ENCODE measurements around the gene TGFBR1.

DNA sequence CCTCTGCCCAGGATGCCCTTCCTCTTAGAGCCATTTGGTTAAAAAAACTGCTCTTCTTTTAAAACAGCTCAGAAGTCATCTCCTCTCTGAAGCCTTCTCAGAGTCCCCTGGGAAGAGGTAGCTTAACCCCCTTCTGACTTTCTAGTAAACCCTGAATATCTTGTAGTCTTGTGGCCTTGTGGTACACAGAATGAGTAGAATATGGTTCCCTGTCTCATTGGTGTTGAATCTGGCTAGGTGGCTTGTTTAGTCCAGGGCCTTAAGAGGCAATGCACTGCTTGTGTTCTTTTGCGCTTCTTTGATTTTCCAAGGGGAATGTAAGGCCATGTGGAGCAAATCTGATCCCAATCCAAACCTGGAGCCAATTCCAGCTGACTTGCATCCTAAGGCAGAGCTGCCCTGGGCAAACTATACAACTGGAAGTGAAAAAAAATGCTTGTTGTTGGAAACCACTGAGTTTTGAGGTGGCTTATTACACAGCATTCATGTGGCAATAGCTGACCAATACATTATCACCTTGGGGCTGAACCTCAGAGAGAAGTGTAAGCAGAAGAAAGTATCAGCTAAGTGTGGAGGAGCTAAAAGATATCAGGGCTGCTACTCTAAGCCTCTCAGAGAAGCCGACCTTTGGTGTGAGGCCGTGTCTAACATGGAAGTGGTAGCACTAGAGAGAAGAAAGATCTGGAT lies 85.8 kb downstream of the TGFBR1 start:
- TF ChIP-seq, protein P1, sequence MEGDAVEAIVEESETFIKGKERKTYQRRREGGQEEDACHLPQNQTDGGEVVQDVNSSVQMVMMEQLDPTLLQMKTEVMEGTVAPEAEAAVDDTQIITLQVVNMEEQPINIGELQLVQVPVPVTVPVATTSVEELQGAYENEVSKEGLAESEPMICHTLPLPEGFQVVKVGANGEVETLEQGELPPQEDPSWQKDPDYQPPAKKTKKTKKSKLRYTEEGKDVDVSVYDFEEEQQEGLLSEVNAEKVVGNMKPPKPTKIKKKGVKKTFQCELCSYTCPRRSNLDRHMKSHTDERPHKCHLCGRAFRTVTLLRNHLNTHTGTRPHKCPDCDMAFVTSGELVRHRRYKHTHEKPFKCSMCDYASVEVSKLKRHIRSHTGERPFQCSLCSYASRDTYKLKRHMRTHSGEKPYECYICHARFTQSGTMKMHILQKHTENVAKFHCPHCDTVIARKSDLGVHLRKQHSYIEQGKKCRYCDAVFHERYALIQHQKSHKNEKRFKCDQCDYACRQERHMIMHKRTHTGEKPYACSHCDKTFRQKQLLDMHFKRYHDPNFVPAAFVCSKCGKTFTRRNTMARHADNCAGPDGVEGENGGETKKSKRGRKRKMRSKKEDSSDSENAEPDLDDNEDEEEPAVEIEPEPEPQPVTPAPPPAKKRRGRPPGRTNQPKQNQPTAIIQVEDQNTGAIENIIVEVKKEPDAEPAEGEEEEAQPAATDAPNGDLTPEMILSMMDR (IDR thresholded peaks at IDR 0.05; ENCODE audit: insufficient read depth, low read depth, low read length): no peak
- TF ChIP-seq EZH2 (IDR thresholded peaks at IDR 0.05; ENCODE audit: insufficient read depth, low read length): no peak
